NCI-H146 (cell line): Measurements from ENCODE around the gene BNC2.

ENCODE experiments used
- DNase-seq: peaks from one replicate; lab custom pipeline; 2025; lab: John Stamatoyannopoulos, UW

The BNC2 gene

DNA sequence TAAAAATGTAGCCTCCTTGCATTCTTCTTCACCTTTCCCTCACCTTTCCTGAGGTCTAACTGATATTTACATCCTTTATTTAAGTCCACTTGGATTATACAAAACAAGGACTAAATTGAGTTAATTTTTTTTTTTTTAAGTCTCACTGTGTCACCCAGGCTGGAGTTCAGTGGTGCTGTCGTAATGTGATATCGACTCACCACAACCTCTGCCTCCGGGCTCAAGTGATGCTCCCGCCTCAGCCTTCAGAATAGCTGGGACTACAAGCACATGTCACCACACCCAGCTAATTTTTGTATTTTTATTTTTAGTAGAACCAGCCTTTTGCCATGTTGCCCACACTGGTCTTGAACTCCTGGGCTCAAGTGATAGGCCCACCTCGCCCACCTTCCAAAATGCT, 195.3 kb downstream of the BNC2 start:
- no peak for DNase-seq

DNA sequence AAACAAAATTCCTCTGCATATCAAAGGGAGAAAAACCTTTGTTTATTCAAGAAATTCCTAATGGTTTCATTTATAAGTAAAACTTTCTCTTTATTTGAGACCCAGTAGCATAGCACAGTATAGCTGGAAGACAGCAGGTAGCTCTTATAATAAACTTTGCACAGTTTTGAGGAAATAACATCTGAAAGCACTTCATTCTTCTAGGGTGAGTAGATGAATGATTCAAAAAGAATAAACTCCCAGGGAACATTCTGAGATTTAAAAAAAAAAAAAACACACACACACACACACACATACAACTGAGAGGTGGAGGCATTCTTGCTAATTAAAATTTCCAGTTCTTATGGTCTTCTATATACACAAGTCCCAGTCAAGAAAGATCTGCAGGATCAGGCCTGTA, 197.3 kb downstream of the BNC2 start:
- DNase-seq, result no peak

DNA sequence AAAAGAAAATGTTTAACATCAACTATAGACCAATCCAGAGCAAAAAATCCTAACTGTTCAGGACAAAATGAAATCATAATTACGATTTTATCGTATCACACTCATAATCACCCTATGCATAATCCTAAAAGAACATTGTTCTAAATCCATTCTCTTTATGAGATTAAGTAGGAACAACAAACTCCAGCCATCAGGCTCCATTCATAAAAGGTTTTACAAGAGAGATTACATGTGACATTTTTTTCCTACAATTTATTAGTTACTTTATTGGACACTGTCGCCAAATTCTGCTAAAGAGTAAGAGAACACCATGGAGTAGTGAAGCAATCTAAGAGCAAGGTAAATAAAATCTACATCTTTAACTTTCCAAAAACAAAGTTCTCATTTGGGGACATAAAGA, 198.0 kb downstream of the BNC2 start:
- no peak for DNase-seq

DNA sequence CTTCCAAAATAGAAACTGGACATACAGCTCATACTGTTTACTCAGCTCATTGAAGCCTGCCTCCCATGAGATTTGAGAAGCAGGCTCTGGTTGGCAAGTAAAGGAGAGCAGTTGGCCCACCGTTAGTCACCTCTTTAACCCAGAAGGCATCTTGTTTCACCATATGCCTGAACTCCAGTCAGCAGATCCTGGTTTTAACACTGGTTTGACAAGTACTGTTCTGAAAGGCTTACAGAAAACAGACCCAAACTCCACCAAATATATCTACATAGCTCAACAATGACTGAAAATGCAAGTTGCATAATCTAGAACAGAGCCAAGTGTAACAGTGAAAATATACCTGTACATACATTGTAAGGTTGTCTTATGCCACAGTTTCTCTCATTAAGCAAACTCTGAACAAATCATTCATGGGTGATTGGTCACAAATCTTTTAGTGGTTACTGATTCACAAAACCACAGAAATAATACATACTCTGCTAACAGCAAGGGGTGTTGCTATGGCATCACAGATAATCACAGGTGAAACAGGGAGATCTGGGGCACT, 198.8 kb downstream of the BNC2 start:
- DNase-seq, result no peak

DNA sequence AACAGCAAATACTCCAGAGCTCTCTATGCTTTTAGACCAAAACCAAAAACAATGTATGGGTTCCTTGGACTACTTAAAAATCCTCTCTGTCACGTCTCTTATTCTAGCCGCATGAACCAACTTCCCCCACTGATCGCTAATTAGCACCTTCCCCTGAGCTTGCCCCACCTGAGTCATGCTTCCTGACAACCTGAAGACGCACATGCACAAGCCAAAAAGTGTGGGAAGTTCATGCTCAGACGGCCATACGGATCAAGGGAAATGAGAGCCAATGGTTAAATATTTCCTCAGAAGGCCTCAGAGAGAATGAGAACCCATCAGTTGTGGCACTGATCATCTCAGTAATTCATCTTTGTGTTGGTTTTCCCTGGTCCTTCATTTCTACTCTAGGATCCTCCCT, 199.7 kb downstream of the BNC2 start:
- no peak for DNase-seq

DNA sequence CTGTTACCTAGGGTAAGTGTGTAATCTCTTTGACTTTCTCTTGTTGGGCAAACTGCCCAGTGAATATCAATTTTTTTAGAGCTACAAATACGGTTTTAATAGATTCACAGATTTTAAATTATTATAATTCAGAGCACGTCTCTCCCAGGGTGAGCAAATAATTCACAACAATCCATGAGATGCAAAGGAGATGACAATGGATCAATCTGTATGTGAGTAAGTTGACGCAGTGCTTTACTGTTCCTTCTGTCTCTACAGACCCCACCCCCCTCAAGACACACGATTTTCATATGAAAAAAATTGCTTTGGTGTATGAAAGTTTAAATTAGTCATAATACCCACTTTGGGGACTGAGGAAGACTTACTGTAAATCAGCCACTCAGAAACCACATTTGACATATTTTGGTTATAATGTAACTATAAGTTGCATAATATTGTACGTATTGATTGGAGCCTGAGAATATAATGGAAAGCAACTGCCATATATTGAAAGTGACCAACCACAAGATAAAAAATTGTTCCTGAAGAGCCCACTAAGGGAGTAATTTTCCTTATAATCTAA, 201.7 kb downstream of the BNC2 start:
- no peak for DNase-seq

DNA sequence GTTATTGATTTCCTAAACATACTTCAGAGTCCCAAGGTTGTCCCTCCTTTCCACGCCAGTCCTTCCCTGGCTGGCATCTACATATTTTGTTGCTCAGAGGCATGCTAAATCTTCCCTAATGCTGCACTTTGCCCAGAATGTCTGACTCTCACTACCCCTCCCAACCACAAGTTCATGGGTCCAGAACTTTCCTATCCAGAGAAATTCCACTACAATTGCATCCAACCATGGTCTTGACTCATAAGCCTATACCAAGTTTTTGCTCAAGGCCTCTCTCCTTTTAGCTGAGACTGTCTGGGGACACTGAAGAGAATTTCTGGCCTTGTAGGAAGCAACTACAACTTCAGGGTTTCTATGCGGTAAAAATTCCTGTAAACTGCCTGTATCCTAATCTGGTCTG, 206.3 kb downstream of the BNC2 start:
- no peak for DNase-seq

DNA sequence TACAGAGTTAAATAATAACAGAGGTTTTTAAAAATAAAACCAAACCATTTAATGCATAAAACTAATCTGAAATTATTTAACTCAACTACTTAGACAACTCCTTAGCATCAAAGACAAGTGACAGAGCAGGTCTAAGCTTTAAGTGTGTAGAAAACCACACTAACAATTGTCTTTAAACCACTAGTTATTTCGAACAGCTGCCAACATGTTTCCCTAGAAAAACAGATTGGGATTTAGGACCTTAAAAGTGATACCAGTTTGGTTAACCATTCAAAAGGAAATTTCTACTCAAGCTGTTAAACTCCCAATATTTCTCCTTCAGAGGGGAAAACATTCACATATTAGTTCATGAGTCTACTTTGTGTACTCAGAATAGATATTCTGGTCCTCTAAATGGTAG, 208.7 kb downstream of the BNC2 start:
- no peak for DNase-seq

DNA sequence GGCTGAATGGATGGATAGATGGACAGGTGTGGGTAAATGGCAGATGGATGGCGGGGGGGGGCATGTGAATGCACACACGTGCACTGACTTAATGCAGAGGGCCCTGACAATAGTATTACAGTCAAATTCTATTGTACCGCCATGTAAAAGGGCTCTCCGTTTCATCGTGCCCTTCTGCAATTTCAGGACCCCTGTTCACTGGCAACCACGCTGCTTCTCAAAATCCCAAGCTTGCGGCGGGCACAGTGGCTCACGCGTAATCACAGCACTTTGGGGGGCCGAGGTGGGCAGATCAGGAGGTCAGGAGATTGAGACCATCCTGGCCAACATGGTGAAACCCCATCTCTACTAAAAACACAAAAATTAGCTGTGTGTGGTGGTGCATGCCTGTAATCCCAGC, 211.4 kb downstream of the BNC2 start:
- DNase-seq, result no peak

DNA sequence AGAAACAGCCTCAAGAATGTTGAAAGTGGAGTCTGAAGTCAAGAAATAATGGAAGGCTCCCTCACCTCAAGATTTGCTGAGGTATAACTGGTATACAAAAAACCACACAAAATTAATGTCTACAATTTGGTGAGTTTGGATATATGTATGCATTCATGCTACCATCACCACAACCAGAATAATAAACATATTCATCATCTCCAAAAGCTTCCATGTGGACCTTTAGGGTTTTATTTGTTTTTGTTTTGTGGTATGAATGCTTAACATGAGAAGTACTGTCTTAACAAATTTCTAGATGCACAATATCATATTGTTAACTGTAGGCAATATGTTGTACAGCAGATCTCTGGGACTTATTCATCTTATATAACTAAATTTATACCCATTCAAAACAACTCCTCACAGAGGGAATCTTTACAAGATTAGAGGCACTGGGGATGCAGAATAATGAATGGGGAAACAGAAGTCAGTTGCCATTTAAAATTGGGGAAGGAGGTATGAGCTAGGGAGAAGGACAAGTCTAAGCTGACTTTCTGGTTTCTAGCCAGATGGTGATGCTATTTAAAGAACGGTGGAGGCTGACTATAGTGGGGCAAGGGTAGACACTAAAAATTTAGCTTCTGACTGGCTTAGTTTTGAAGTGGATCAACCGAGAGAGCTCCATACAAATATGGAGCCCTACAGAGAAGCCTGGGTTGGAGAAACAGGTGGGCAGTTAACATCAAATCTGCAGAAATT, 213.9 kb downstream of the BNC2 start:
- DNase-seq, result no peak

DNA sequence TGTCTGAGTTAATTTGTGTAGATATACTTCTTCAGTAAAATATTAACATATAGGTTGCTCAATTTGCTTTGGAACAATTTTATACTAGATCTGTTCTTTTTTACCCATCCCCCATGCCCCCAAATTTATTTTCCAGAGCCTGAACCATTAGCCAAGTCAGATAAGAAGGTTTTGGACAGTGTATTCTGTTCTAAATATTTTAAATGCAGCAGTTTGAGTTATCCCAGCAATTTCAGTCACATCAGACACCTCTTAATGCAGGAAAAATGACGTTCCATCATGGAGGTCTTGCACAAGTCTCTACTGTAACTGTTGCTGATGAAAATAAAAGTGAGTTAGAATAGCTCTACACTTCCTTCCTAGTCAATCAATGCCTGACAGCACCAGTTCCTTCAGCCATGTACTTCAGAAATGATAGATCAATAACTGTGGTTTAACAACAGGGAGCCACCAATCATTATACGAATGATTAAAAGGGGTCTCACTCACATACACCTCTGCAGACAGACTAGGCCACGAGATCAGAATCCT, 215.8 kb downstream of the BNC2 start:
- no peak for DNase-seq

DNA sequence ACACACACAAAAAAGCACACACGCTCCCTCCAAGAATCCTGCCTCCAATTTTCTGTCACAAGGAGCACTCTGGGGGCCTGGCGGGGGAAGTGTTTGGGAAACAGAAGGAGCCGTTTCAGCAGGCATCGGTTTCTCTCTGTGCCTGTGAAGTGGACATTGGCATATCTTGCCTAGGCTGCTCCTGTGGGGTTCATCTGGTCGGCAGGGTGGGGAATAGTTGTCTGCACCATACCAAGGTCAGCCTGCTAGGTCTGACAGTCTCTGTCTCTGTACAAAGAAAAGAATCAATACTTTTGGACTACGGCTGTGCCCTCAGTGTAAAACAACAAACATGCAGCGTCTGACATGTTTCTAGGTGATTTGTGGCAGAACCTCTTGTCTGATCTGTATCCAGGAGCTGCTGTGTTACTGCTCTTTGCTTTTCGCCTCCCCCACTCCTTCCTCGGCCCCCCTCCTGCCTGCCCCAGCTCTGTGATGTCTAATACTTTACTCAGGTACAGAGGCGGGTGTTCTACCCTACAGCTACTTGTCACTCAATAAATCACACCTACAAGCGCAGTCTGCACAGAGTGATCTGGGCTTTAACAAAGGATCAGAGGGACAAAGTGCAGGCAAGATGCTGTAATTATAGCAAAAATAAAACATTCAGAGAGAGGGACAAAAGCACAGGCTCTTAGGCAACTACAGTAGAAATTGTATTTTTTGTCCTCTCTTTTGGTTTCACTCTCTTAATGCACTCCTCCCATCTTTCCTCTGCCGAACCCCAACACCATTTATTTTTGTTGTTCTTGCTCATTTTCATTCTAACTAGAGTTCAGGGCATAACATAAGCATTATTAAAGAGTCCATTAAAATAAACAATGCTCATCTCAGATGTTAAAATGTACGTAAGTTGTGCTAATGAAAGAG, 216.7 kb downstream of the BNC2 start:
- no peak for DNase-seq

DNA sequence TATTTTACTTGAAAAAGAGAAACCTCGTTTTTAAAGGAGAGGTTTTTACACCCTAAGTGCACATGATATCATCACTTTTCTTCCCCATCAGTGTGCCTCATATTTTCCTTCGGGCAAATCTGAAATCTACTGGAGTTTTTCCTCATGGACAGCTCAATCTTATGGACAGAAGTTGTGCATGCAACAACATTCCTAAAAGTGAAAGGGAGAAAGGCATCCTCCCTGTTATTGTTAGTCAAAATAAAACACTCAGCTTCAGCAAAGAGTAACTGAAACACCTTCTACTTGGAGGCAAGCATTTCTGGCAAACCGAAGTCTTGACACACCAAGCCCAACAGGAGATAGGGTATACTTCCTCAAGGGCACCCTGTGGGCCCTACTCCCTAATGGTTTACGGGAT, 217.9 kb downstream of the BNC2 start:
- DNase-seq, result no peak

DNA sequence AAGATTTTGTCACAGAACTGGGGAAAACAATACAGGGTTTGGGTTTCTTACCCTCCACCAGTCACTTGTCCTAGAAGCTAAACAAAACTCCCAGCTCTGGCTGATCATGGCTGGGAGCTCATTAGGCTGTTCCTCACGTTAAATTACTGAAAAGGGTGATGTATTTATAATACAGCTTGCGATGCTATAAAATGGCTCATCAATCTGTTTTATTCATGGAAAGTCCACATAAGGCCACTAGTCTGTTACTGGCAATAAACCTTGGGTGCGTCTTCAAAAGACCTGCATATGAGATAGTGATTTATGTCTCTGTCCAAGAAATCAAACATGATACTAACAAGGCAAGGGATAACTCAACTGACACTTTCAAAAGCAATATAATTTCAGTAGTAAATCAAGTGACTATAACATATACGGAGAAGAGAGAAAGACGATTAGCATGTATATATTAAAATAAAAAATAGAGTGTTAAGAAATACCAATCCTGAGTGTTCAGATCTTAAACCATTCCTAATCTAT, 219.0 kb downstream of the BNC2 start:
- no peak for DNase-seq

DNA sequence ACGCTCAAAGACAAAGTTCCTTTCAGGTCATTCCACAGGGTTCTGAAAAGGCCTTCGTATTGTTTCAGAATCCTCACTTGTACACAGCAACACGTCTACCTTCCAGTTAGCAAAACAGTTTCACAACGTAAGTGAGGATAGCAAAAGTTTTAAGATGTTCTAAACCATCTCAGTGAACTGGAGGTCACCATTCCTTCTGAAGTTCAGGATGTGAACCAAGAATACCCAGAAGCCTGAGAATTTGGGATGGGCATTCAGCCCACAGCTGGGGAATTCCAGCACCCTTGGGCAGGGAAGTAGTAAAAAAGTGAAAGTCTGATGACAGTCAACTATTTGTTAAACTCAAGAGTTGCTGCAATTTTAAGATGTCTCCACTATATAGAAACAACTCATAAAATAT, 224.5 kb downstream of the BNC2 start:
- no peak for DNase-seq

DNA sequence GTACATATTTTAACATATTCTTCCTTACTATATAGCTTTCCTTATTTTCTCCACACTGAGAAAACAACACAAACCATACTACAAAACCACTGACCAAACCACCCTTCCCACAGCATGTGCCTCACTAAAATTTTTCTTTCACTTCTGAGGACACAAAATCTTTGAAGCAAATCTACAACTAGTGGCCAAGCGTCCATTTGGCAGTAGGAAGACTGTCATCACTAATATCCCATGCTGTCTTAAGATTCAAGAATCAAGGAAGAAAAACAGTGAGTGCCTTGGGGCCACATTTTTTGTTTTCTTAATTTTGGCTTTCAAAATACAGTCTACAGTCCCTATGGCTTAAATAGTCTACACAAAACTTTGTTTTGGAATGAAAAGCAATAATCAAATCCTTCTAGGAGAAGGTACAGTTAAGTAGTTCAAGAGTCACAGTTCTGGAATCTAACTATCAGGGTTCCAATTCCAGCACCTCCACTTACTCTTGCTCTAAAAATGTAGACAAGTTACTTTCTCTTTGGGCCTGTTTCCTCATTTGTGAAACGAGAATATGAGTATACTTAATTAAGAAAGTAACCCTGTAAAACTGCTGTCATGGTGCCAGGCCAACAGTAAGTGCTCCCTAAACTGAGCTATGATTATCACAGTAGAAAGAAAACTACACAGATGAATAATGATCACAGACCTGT, 227.9 kb downstream of the BNC2 start:
- DNase-seq, result no peak

DNA sequence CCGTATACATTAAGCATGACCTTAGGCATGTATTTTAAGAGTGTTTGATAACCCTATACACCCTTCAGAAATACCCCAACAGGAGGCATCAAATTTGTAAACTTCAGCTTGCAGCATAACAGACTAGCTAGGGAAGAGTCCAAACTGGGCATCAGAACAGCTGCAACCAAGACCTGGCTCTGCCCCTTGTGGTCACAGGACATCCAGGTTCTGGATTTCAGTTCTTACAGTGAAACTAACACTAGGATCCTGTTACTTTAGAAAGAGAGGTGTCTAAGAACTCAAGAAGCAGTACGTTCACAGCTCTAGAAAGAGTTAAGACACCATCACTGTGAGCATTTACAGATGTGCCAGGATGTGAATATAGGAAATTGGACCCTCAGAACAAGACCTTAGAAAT, 229.8 kb downstream of the BNC2 start:
- DNase-seq, result no peak

DNA sequence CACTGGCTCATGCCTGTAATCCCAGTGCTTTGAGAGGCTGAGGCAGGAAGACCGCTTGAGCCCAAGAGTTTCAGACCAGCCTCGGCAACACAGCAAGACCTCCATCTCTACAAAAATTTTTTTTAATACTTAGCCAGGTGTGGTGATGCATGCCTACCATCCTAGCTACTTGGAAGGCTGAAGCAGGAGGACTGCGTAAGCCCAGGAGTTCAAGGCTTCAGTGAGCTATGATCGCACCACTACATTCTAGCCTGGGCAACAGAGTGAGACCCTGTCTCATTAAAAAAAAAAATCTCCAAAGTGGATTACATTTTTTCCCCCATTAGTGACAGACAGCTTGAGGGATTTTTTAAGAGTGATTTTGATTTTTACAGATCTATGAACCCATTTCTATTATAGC, 230.8 kb downstream of the BNC2 start:
- DNase-seq, result no peak

DNA sequence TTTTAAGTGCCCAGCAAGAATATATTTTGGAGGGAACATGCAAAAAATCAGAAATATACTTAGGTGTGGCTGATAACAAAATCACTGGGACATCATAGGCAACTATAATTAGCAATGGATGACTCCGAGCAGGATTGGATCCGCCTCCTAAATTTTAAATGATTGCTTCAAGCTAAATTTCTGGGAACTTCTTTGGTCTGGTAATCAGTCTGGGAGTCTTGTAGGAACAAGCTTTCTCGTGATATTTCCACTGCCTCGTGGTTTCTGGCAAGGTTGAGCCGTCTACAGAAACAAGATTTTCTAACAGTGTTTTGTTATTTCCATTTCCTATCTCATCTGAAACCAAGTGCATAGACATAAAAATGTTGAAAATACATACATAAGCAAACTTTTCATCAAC, 232.6 kb downstream of the BNC2 start:
- DNase-seq, result no peak

DNA sequence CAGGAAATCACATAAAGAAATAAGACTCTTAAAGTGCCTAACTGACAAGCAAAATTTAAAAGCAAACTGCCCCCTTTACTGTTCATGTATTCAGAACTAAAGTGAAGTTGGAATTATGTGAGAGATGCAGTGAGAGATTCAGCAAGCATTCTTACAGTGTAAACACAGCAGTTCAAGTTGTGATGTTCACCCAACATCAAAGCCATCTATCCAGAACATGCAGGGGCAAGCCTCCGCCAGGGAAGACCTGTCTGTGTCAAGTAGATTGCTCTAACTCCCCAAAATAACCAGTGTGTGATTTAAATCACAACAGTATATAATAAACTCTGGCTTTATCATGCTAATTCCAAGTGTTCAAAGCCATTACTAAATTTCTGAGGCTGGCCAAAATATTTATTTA, 233.3 kb downstream of the BNC2 start:
- DNase-seq, result no peak

DNA sequence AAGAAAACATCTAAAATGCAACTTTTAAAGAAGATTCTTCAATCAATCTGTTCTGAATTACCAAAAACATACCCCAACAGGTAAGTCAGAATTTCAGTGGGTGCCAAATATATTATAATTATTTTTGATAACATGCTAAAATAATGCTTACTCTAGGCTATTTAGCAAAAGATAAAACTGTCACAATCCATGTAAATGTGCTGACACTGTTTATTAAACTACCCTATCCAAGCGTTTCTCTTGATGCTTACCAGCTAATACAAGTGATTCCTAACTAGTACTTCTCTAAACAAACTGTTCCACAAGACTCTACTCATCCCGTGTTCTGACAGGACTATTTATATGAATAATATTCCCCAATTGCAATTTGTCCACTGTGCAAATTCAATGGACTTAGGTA, 236.7 kb downstream of the BNC2 start:
- DNase-seq, result no peak

DNA sequence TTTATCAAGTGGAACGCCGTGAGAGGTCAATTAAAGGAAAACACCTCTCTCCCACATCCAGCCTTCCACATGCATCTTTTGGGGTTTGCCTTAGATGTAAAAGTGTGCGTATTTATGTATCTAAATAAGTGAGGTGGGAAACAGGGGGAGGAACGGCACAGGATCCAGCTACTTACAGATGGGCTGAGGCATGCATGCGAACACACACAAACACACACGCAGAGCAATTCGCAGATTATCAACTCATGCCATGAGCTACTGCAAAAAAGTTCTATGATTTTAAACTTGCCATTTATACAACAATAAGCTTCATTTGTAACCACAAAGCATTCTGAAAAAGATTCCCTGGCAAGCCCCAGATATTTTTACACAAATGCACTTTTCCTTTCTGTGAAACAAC, 242.1 kb downstream of the BNC2 start:
- DNase-seq, result no peak
